ENCODE results near the gene PTH2R.
"Not testable (repeated sequence)": the region's sequence is repeated elsewhere in the genome, so short reads cannot be mapped to it uniquely, and the experiment has no call there.

The PTH2R gene

GRCh38 chr2:208488686-208489564, 82.3 kb downstream of the PTH2R start:
- no peak for DNase-seq (ENCODE audit: low read depth)

GRCh38 chr2:208489687-208490086, 83.1 kb downstream of the PTH2R start:
- no peak for DNase-seq (ENCODE audit: low read depth)

- DNase-seq (ENCODE audit: low read depth) = no peak
These were observed 83.9 kb downstream of the PTH2R start for GRCh38 chr2:208490492-208490891.

- no peak for DNase-seq (ENCODE audit: low read depth)
These were observed 85.0 kb downstream of the PTH2R start for GRCh38 chr2:208491641-208492040.

DNA sequence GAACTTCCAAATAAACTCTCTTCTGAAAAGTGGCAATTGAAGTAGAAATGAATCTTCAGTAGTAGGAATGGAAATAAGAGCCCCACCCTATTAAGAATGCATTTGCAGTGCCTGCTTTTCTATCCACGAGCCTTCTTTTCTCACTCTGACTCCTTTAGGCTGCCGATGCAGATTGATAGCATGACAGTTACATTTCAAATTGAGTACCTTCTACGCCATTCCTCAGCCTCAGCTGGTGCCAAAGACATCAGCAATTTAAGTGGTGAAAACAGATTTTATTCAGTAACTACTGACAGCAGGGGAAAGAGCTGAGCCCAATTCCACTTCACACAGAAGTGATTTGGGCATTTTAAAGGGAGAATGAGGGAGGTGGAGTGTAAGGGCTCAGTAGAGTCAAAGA, 85.5 kb downstream of the PTH2R start:
- no peak for DNase-seq (ENCODE audit: low read depth)

GRCh38 chr2:208493186-208493585, 86.6 kb downstream of the PTH2R start:
- DNase-seq (ENCODE audit: low read depth) = no peak

DNA sequence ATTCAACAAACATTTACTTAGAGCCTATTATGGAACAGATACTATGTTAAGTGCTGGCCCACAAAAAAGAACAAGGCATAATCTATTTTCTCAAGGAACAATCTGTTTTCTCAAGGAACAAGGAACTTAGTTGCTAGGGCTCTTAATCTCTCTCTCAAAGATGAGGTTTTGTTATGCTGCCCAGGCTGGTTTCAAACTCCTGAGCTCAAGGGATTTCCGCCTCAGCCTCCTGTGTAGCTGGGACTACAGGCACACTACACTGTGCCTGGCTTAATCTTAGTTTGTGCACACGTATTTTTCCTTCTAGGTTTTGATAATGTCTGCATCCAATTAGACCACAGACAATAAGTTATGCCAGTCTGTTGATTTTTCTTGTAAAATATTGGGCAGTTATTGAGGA, 89.5 kb downstream of the PTH2R start:
- DNase-seq (ENCODE audit: low read depth) = no peak

GRCh38 chr2:208501206-208501605, 94.6 kb downstream of the PTH2R start:
- DNase-seq (ENCODE audit: low read depth) = no peak

DNA sequence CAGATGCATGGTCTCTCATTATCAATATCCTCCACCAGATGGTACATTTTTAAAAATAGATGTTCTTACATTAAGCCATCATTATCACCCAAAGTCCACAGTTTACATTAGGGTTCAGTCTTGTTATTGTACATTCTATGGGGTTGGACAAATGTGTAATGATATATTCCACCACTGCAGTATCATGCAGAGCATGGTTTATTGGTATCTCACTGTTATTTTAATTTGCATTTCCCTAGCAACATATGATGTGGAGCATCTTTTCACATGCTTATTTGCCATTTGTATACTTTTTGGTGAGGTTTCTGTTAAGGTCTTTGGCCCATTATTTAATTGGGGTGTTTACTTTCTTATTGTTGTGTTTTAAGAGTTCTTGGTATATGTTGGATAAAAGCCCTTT, 95.7 kb downstream of the PTH2R start:
- no peak for DNase-seq (ENCODE audit: low read depth)

DNA sequence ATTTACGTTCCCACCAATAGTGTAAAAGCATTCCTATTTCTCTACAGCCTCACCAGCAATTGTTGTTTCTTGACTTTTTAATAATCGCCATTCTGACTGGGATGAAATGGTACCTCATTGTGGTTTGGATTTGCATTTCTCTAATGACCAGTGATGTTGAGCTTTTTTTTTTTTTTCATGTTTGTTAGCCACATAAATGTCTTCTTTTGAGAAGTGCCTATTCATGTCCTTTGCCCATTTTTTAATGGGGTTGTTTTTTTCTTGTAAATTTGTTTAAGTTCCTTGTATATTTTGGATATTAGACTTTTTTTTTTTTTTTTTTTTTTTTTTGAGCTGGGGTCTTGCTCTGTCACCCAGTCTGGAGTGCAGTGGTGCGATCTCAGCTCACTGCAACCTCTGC, 98.8 kb downstream of the PTH2R start:
- DNase-seq (ENCODE audit: low read depth) = not testable (repeated sequence)

DNA sequence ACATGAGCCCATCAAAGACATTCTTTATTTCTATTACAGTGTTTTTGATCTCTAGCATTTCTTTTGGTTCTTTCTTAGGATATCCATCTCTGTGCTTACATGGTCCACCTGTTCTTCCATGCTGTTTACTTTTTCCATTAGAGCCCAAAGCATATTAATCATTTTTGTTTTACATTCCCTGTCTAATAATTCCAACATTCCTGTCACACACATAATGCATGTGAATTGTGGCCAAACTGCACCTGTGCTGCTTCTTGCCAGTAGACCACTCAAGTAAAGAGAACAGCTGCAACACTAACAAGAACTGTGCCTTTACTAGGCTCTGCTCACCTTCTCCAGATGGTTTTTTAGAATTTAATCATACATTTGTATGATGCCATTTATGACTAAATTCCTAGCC, 103.0 kb downstream of the PTH2R start:
- DNase-seq (ENCODE audit: low read depth) = no peak

GRCh38 chr2:208511016-208511415, 104.4 kb downstream of the PTH2R start:
- no peak for DNase-seq (ENCODE audit: low read depth)

DNA sequence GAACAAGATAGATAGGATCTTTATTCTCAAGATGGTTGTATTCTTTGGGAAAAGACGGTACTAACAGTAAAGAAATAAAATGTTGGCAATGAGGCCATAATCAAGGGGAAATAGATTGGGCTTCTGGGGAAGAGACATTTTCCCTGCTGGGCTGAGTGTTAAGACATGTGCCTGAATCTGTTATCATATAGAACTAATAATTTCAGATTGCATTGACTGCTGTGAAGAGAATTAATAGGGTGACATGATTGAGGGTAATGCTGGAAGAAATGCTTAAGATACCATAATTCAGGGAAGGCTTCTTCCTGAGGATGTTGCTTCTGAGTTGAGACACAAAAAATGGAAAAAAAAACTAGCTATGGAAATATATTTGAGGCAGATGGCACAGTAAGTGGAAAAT, 105.0 kb downstream of the PTH2R start:
- DNase-seq (ENCODE audit: low read depth) = no peak

- DNase-seq (ENCODE audit: low read depth) = no peak
These were observed 108.5 kb downstream of the PTH2R start for GRCh38 chr2:208515099-208515498.

- not testable (repeated sequence) for DNase-seq (ENCODE audit: low read depth)
These were observed 116.5 kb downstream of the PTH2R start for GRCh38 chr2:208523069-208523468.

GRCh38 chr2:208525165-208525564, 118.6 kb downstream of the PTH2R start:
- DNase-seq (ENCODE audit: low read depth) = not testable (repeated sequence)

GRCh38 chr2:208529796-208530195, 123.2 kb downstream of the PTH2R start:
- DNase-seq (ENCODE audit: low read depth) = no peak

DNA sequence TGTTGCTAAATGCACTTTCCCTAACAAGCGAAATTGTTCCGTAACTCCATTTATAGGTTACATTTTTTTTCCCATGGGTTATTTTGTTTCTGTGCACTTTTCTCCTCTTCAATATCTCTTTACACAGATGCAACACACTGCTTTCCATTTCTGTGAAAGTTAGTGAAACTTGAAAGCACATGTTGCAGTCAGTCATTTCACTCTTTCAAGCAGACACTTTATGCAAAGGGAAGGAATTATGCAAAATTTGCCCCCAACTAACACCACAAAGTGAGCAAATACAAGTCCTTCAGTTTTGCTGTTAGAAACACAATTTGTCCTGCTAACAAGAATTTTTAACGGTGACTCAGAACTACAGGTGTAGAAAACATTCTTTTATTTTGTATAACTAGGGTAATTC, 124.8 kb downstream of the PTH2R start:
- DNase-seq (ENCODE audit: low read depth) = no peak

DNA sequence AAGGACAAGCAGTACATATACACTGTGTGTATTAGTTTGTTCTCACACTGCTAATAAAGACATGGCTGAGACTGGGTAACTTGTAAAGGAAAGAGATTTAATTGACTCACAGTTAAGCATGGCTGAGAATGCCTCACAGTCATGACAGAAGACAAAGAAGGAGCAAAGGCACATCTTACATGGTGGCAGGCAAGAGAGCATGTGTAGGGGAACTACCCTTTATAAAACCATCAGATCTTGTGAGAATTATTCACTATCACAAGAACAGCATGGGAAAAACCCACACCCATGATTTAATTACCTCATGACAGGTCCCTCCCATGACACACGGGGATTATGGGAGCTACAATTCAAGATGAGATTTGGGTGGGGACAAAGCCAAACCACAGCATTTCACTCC, 129.0 kb downstream of the PTH2R start:
- DNase-seq (ENCODE audit: low read depth) = not testable (repeated sequence)

- no peak for DNase-seq (ENCODE audit: low read depth)
These were observed 134.9 kb downstream of the PTH2R start for GRCh38 chr2:208541461-208541988.

- no peak for DNase-seq (ENCODE audit: low read depth)
These were observed 135.4 kb downstream of the PTH2R start for GRCh38 chr2:208541989-208542464.

- no peak for DNase-seq (ENCODE audit: low read depth)
These were observed 136.0 kb downstream of the PTH2R start for GRCh38 chr2:208542465-208543041.

Measured in stimulated activated CD8-positive, alpha-beta memory T cell treated with anti-CD3 and anti-CD28 coated beads, Interleukin-15, amount 100 ng/mL, for 1 hour (primary cell).